Progenitor cell of endocrine pancreas (in vitro differentiated cells): Measurements from ENCODE around the gene FAM111B. TPM values are rescaled to one million over a fixed set of nuclear protein-coding genes. Genes with fewer than 3 reads are reported as not detected.
A peak's percentile ranks its signal among the peaks of the same experiment; 100 is the strongest.

Experiments
- DNase-seq: peaks from one replicate; pipeline ENCODE4 v3.0.0; 2021; ENCODE audit warnings: low spot score; ENCODE audit not compliant: unreplicated experiment
- H3K27ac Mint-ChIP-seq: 2 replicates; pipeline ENCODE4 v1.8.0; 2021; ENCODE audit warnings: mild to moderate bottlenecking, moderate library complexity, mixed read lengths
- H3K27me3 Mint-ChIP-seq: 2 replicates; pipeline ENCODE4 v1.8.0; 2021; ENCODE audit warnings: mixed read lengths
- H3K36me3 Mint-ChIP-seq: 2 replicates; pipeline ENCODE4 v1.8.0; 2022; ENCODE audit warnings: mixed read lengths; ENCODE audit not compliant: insufficient read depth
- H3K4me1 Mint-ChIP-seq: 2 replicates; pipeline ENCODE4 v1.8.0; 2021; ENCODE audit warnings: low read depth, mixed read lengths
- H3K4me3 Mint-ChIP-seq: 2 replicates; pipeline ENCODE4 v1.8.0; 2021; ENCODE audit warnings: low read depth, mild to moderate bottlenecking, moderate library complexity, mixed read lengths
- H3K9me3 Mint-ChIP-seq: 2 replicates; pipeline ENCODE4 v1.8.0; 2021; ENCODE audit warnings: low read depth, mixed read lengths
- total RNA-seq: library from RNA; stranded (reverse); gene quantifications from 2 replicates; pipeline ENCODE4 v1.2.1, GENCODE V29; 2021
- TF ChIP-seq, protein P1 (sequence below): fragments of 200-600 bp; sonication (generic); IDR thresholded peaks from one replicate; pipeline ENCODE4 v1.5.0; 2021; ENCODE audit warnings: antibody characterized with exemption, mild to moderate bottlenecking; ENCODE audit not compliant: unreplicated experiment

Gene FAM111B
- total RNA-seq, 1 donor from 2014 or later, result 14.7 TPM

DNA sequence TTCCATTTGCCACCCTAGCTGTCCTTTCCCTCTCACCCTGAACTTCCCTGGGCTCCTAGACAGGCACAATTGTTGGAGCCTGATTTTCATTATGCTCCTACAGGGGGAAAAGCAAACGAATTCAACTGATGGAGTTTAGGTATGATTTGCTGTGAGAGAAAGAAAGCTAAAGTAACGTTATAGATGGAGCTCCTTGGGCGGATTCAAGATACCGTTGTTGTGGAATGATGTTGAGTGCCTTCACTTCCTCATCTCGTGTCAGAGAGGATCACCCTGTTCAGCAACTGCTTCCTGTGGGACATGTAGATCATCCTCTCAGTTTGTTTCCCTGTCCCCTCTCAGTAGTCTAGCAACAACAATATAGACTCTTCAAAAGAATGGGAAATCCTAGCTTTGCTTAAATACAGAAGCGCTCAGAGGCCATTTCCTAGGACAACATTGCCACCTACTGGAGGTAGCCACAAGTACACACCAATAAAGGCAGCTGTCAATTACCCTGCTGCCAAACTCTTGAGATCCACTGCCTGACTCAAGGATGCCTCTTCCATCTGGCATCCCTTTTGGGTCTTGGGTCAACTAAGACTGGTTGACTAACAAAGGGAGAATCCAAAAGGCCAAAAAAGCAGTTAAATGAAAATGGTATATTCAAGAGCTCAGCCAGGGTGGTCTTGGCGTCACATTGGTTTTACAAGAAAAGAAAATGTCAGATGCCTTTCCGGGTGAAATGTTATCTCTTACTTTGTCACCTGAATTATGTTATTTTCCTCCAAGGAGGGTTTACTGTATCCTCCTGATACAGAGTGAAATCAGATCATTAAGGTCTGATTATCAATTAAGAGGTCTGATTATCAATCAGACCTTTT, 51.4 kb downstream of the FAM111B start:
- Mint-ChIP-seq H3K9me3 (peaks cover 5% of the 10 kb centered on the region), H3K4me1 (no peaks in the 10 kb centered on the region), H3K36me3 (peaks cover 2% of the 10 kb centered on the region), H3K4me3 (no peak overlapping the region), H3K27me3 (peaks cover 12% of the 10 kb centered on the region), H3K27ac (no peak overlapping the region)
- TF ChIP-seq, protein P1, sequence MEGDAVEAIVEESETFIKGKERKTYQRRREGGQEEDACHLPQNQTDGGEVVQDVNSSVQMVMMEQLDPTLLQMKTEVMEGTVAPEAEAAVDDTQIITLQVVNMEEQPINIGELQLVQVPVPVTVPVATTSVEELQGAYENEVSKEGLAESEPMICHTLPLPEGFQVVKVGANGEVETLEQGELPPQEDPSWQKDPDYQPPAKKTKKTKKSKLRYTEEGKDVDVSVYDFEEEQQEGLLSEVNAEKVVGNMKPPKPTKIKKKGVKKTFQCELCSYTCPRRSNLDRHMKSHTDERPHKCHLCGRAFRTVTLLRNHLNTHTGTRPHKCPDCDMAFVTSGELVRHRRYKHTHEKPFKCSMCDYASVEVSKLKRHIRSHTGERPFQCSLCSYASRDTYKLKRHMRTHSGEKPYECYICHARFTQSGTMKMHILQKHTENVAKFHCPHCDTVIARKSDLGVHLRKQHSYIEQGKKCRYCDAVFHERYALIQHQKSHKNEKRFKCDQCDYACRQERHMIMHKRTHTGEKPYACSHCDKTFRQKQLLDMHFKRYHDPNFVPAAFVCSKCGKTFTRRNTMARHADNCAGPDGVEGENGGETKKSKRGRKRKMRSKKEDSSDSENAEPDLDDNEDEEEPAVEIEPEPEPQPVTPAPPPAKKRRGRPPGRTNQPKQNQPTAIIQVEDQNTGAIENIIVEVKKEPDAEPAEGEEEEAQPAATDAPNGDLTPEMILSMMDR, result peak; percentile 86
- DNase-seq, result peak; percentile 44

DNA sequence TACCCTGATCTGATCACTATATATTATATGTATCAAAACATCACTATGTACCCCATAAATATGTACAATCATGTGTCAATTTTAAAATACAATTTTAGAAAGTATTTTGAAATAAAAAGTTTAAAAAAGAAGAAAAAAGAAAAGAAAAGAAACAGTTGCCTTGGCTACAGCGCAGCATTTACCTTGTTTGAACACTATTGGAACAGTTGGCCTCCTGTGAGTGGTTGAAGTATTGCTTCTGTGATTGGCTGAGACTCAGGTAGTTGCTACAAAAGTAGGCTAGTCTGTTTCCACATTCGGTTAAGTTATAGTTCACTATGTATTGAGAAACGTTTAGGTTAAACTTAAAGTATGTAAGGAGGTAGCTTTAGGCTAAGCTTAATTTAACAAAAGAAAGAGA, 57.0 kb downstream of the FAM111B start:
- TF ChIP-seq, protein P1, result no peak
- peaks cover 3% of the 10 kb centered on the region for H3K4me1 Mint-ChIP-seq
- H3K27ac Mint-ChIP-seq, result no peak overlapping the region
- peaks cover 5% of the 10 kb centered on the region for H3K9me3 Mint-ChIP-seq
- H3K36me3 Mint-ChIP-seq, result no peaks in the 10 kb centered on the region
- H3K27me3 Mint-ChIP-seq, result peaks cover 23% of the 10 kb centered on the region
- no peak overlapping the region for H3K4me3 Mint-ChIP-seq
- DNase-seq, result no peak

DNA sequence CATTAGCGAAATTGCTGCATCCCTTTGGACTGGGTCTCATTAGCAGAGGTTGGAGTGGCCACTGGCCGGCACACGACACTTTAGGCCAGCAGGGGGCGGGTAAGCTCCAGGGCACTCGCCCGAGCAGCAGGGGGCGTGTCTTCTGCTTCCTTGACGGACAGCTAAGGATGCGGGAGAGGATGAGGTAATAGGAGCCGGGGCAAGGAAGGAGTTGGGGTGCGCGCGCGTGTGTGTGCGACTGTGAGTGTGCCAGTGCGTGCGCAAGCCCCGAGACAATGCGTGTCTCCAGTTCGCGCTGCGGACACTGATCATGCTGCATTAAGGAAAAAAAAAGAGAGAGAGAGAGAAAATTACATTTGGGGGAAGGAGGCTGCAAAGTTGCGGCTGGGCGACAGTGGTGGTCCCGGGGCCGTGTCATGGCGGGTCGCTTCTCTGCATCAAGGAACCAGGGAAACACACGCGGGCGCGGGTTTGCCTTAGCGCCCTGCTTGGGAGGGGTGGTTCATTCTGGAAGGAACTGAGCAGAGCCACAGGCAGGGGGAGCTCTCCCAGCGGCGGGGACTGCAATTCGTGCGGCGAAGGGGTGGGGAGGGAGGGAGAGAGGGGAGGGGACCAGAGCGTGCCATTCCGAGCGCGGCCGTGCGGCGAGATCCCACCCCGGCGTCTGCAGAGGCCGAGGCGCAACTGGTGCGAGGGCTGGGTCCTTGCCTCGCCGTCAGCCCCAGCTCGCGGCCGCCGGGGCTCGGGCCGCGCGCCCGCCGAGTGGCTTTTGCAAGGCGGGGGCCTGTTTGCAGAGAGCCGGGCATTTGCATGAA, 64.7 kb downstream of the FAM111B start, which contains the start of gene DTX4:
Gene DTX4 (plus strand): TSS at position 625 of the 815 bp plus-strand sequence. CDS start 464 bp downstream, outside the sequence.
- Mint-ChIP-seq H3K4me3 (peak within 1 kb of the TSS; percentile 95), H3K4me1 (peaks cover 33% of the 10 kb centered on the region), H3K27me3 (peaks cover 5% of the 10 kb centered on the region), H3K9me3 (no peaks in the 10 kb centered on the region), H3K27ac (peak within 1 kb of the TSS; percentile 98), H3K36me3 (peaks cover 2% of the 10 kb centered on the region)
- peak; percentile 90 for DNase-seq
- TF ChIP-seq, protein P1, result peak; percentile 68

DNA sequence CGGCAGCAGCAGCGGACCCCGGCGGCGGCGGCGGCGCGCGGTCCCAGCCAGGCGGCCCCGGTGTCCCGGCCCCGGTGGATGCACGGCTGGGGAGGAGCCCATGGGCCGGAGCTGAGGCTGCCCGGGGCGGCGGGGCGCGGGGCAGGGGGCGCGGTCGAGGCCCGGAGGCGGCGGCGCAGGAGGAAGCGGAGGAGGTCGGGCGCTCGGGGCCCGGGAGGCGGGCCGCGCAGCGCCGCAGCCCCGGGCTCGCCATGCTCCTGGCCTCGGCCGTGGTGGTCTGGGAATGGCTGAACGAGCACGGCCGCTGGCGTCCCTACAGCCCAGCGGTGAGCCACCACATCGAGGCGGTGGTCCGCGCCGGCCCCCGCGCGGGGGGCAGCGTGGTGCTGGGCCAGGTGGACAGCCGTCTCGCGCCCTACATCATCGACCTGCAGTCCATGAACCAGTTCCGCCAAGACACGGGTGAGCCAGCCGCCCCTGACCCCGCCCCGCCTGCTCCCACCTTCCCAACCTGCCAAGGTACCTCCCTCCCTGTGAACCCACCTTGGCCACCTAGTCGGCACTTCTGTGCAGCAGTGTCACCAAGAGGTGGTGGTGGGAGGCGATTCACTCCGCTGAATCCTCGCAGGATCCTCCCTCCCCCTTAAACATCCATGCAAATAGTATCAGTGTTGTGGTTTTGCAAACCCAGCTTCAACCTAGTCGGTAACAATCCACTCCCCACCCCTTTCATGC, 65.5 kb downstream of the FAM111B start:
- TF ChIP-seq, protein P1, result no peak
- no peaks in the 10 kb centered on the region for H3K9me3 Mint-ChIP-seq
- peak overlapping the region; percentile 98 for H3K27ac Mint-ChIP-seq
- DNase-seq, result peak; percentile 51
- peaks cover 8% of the 10 kb centered on the region for H3K36me3 Mint-ChIP-seq
- H3K4me3 Mint-ChIP-seq, result peak overlapping the region; percentile 95
- no peaks in the 10 kb centered on the region for H3K27me3 Mint-ChIP-seq
- peaks cover 35% of the 10 kb centered on the region for H3K4me1 Mint-ChIP-seq
